Activated CD4-positive, alpha-beta T cell treated with anti-CD3 and anti-CD28 coated beads for 24 hours (primary cell): ENCODE data around the gene CYP39A1.

Source experiments
- DNase-seq, 2 donors: peaks; one replicate each; pipeline ENCODE4 v3.0.0-alpha.2; 2020; ENCODE audit warnings: low read depth in 2 of 2

The CYP39A1 gene

DNA sequence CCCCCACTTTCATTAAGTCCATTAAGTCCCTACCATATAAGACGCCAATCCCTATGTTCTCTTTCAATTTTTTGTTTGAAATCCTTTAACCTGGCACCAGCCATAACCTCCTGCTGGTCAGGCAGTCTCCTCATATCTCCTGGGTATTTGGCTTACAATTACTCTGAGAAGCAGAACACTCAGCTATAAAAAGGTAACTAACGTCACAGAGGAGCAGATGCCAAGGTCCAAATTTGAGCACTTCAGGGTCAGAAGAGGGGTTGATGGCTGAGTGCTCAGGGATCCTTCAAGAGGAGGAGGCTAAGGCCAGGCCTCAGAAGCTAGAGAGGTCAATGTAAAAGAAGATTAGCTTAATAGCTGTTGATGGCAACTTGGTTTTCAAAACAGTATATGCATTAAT, 139.1 kb downstream of the CYP39A1 start:
- DNase-seq: no peak

DNA sequence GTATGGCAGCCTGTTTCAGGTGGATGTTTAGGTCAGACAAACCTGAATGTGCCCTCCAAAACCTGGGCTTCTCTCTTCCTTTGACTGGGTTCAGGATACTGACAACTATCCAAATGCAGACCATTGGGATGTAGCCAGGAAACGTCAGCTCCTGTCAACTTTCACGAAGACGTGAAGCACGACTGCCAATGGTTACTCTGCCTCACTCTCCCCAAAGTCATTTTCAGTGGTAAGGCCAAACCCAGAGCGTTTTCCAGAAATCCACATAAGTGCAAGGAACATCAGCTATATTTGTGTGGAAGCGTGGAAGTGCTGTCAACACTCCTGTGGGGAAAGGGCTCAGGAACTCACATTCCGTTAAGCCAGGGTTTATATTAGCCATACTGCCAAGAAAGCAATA, 141.3 kb downstream of the CYP39A1 start:
- DNase-seq: no peak

DNA sequence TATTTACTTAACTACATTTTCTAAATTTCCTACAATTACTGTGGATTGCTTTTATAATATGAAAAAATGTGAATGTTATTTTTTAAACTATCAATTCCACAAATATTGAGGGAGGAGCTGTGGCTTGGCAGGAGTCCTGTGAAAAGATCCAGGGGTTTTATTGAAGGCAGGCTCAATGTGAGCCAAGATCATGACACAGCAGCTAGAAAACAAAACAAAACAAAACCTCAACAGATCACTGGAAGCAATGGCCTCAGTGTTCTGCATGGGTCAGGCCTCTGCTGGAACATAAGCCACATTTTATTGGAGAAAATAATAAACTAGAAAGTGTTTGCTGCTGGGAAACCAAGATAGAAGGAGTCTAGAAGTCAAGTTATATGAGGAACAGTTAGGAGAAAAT, 142.0 kb downstream of the CYP39A1 start:
- DNase-seq: no peak

DNA sequence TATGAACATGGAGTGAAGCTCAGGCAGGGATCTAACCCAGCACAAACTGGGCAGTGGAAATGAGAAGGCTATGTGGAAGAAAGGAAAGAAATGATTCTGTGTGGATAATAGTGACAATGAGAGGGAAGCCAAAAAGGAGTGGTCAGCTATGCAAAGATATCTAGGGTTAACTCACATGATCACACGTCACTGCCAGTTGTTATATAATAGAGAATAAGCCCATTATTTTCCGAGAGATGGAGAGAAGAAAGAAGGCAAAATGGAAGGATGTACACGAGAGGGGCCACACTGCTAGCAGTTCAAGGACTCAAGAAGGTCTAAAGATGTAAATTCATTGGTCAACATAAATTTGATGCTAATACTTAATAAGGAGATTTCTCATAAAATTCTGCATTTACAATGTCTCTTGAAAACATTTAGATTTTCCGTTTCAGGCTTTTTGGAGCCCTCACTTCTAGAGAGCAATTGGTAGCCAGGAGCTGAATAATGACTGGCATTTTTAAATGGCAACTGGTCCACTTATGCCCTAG, 142.6 kb downstream of the CYP39A1 start:
- no peak for DNase-seq

DNA sequence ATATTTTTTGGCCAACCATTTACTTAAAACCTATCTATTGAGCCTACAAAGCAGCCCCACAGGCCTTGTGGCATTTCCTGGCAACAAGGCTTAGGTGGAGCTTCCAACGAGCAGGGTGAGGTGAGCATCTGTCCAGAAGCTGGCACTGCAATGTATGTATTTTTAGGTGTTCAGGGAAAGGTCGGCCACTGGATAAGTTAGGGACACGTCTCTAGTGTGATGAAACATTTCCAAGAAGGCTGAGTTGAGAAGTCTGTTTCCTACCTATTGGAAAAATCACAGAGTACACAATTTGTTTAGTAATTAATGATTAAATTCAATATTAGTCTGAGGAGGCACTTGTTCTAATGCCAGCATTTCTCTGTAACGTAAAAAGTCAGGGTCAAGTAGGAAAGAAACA, 143.6 kb downstream of the CYP39A1 start:
- no peak for DNase-seq

DNA sequence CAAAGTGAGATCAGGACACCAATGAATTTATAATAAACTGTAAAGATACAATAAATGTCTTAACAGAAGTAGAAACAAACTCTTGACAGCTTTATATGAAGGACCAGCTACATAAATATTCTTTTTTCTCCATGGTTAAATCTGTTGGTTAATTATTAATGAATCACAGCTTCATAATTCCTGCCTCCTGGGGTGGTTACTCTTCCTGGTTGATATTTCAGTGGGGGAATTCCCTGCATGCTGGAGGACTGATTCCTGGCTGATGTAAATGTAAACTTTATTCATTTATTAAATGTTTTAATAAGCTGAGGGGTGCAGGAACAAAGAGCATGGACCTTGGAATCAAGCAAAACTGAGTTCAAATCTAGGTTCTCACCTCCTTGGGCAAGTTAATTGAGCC, 145.2 kb downstream of the CYP39A1 start:
- DNase-seq: no peak

DNA sequence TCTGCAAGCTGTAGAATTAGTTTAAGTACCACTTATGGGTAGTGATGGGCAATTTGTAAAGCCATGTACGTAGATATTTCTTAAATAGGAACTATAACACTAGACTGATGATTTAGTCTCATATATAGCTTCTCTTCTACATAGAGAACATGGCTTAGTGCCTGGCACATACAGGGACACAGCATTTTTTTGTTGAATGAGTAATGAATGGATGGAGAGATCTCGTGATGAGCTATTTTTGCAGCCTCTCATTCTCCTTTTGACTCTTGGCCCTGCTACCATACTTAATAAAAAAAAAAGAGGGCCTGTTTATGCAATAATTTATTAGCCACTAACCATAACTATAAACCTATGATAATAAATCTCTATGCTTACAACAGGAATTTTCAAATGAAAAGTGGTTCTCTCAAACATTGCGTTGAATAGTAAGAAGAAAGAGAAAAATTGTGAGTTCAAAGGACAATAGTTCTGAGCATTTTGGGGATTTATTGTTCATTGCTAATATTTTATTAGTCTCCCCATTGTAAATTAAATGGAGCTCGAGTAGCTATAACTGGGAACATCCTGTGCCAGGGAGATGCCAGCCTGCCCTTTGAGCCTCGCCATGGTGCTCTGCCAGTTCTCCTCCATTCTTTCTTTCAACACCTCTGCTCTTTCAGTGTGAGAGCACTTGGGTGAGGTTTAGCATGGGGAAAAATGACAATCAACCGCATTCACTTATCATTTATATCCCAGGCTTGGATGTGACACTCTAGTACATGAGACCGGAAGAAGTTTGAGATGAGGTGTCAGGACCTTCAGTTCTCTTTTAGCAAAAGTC, 146.7 kb downstream of the CYP39A1 start:
- DNase-seq: no peak

DNA sequence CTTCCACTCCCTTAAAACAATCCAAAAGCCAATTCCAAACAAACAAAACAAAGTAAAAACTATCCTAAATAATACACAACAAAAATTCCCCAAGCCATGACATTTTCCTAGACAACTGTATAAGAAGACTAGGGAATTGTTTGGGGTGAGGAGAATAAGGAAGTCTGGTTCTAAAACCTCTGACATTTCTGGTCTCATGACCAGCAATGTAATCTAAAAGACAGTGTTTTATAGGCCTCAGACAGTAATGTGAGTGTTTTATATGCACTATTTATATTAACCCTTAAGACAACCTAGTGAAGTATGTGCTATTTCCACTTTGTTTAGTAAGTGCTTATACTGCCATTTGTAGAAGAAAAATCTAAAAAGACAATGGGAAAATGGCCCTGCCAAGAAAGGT, 148.4 kb downstream of the CYP39A1 start:
- no peak for DNase-seq

DNA sequence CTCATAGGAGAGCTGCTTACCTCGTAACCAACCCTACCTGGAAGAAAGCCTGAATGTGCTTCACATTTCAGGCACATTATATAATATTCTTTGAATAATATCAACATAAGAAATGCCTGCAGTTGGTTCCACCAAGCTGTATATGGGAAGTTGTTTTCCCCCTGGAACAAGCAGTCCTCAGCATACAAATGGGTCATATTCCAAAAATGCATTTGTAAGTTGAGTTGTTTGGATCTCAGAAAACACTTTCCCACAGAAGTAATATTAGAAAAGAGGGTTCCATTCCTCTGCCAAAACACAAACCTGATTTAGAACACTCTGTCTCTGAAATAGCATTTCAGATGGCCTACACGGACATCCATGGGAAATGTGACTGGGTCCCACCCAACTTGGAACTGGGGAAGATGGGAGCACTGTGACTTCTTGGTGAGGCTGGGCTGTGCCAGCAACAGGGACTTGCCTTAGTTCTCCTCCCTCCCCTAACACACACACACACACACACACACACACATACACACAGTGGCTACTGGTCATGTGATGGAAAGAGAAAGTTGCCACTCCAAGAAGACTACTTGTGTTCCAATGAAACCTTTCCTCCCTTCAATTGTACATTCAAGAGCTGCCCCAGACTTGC, 150.0 kb downstream of the CYP39A1 start:
- no peak for DNase-seq

DNA sequence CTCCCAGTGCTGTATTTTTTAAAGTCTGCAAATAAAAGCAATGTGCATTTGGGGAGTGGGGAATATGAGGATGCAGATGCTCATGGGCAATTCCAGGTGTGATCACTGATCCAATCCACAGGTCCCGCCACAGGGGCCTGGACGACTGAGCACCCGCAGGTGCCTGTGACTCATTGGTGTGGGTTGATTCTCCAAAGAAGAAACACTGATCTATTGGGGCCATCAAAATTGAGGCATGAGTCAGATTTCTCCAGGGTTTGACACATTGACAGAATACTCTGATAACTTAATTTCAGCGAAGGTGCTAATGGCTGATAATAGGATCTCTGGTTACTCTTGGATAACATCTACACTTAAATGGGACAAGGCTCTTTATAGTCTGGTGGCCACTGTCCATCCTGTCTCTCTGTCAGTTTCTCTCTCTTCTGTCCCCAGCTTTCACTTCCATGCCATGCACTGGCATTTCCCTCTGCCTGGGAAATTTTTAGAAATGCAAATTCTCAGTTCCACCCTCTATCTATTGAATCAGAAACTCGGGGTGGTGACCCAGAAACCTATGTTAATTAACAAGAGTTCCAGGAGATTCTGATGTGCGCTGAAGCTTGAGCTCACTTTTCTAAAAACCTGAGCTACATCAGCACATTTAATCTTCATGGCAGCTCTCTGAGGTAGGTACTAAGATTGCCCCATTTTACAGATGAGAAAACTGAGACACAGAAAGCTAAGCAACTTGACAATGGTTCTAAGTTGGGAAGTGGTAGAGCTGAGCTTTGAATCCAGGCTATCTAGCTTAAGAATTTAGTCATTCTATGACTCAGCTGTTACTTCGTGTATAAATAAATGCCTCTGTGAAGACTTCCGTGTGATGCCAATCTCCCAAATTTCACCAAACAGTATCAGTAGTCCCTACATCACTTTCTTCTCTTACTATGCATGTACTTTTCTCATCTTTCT, 151.2 kb downstream of the CYP39A1 start:
- no peak for DNase-seq

DNA sequence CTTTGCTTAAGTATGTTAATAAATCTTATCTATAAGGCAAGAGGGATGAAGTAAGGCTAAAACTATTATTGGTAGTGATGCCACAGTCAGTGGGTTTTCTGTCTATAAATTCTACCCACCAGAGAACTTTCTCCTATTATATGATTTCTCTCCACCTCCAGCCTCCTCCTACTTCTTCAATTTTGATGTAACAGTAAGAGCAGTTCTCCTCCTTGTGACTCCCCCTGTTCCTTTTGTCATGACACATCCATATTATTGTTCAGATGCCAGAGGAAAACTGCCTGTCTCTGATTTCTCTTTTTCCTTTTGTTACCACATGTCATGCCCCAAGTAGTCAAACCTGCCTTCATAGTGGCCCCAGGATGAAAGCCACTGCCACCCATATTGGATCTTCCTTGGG, 152.2 kb downstream of the CYP39A1 start:
- no peak for DNase-seq
